ENCODE results near the gene GTF2A2. TPM values are rescaled to one million over a fixed set of nuclear protein-coding genes. Genes with fewer than 3 reads are reported as not detected.

GTF2A2 gene
- total and polyA plus RNA-seq, 7 donors: 33.7 to 98.0 (median 48.2) TPM

DNA sequence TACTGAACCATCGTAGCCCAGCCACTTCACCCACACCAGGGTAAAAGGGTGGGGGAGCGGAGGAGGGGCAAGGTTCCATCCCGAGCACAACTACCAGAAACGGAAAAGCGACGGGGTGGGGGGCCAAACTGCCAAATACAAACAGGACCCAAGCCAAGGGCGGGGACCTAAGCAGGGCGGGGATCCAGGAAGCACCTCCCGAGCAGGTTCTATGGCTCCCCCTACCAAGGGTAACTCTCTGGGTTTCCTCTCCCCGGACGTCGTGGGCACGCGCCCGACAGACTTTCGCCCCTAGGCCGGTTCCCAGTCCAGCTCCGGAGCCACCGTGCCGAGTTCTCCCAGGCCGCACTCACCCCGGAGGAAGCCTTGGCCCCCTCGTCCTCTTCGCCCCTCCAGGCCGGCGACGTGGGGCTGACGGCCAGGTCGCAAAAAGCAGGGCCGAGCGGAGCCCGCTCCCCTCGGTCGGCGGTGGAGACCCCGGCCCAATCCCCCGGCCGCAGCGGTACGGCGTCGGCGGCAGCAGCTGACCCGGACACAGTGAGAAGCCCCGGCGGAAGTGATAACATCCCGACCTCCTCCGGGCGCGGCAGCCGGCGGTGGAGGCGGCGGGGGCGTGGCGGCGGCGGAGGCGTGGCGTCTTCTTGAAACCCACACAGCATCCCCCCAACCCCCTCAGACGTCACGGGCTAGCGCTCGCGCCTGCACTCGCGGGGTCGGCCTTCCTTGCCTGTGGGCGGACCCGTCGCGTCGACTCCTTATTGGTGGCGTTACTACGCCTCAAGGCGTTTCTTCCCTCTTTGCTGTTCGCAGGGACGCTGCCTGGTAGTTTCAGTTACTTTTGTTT is 31.7 kb upstream of the GTF2A2 start, which contains the start of gene BNIP2:
BNIP2 (minus strand) TSS at position 539 of the 844 bp plus-strand sequence. CDS start 6,863 bp downstream, outside the sequence.
- H3K9me3 ChIP-seq: no peaks in the 10 kb centered on the region
- peak within 1 kb of the TSS; percentile 94 to 98 (median 96) for H3K4me3 ChIP-seq
- H3K4me1 ChIP-seq: peaks cover 0 to 47% (median 31%) of the 10 kb centered on the region in 4 donors
- H3K27ac ChIP-seq: peak within 1 kb of the TSS; percentile 96 to 99 (median 98)
- DNase-seq: peak; percentile 100
- peaks cover 0 to under 1% (median 0%) of the 10 kb centered on the region in 4 donors for H3K36me3 ChIP-seq
- H3K27me3 ChIP-seq: no peaks in the 10 kb centered on the region
- TF ChIP-seq, protein P1, sequence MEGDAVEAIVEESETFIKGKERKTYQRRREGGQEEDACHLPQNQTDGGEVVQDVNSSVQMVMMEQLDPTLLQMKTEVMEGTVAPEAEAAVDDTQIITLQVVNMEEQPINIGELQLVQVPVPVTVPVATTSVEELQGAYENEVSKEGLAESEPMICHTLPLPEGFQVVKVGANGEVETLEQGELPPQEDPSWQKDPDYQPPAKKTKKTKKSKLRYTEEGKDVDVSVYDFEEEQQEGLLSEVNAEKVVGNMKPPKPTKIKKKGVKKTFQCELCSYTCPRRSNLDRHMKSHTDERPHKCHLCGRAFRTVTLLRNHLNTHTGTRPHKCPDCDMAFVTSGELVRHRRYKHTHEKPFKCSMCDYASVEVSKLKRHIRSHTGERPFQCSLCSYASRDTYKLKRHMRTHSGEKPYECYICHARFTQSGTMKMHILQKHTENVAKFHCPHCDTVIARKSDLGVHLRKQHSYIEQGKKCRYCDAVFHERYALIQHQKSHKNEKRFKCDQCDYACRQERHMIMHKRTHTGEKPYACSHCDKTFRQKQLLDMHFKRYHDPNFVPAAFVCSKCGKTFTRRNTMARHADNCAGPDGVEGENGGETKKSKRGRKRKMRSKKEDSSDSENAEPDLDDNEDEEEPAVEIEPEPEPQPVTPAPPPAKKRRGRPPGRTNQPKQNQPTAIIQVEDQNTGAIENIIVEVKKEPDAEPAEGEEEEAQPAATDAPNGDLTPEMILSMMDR (IDR thresholded peaks at IDR 0.05): no peak
- peak in 1 of 4 donors; percentile 43 for TF ChIP-seq EP300 (IDR thresholded peaks at IDR 0.05)
- TF ChIP-seq POLR2A (IDR thresholded peaks at IDR 0.05): peak; percentile 77 to 83
- TF ChIP-seq POLR2AphosphoS5 (IDR thresholded peaks at IDR 0.05): peak; percentile 88 to 99 (median 98)
- intact Hi-C loops (cut with DNase I): loop anchor here (1.0 kb wide), 1 partner anchor 32 kb away; the partner anchor contains the start of gene GTF2A2
- WGBS, 2 donors: 0% methylated on average over 78 of the region's 78 CpGs

DNA sequence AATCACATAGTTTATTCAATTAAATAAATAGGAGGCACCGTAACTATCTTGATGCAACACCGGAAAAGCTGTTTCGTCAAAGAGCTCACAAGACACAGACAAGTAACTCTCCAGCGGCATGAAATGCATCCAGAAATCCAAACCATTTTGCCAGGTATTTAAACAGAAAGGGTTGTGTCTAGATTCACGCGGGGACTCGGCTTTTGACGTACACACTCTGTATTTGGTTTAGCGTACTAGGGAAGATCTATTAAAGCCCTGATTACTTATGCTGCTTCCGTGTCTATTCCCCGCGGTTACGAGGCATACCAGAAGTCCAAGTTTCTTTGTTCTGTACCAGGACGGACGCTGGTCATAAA is 31.1 kb upstream of the GTF2A2 start:
- intact Hi-C loops (cut with DNase I): no loop called here
- Histone ChIP-seq H3K27me3 (no peaks in the 10 kb centered on the region), H3K4me1 (peaks cover 0 to 47% (median 31%) of the 10 kb centered on the region in 4 donors), H3K4me3 (peak overlapping the region; percentile 94 to 98 (median 96)), H3K27ac (peak overlapping the region; percentile 96 to 99 (median 98)), H3K9me3 (no peaks in the 10 kb centered on the region), H3K36me3 (peaks cover 0 to 6% (median 0%) of the 10 kb centered on the region in 4 donors)
- DNase-seq: peak; percentile 55
- TF ChIP-seq POLR2A (IDR thresholded peaks at IDR 0.05) (no peak), EP300 (IDR thresholded peaks at IDR 0.05) (no peak), POLR2AphosphoS5 (IDR thresholded peaks at IDR 0.05) (peak; percentile 17 to 48 (median 38))
- TF ChIP-seq, protein P1 (IDR thresholded peaks at IDR 0.05): no peak
- WGBS, 2 donors: 0% methylated on average over 15 of the region's 15 CpGs

DNA sequence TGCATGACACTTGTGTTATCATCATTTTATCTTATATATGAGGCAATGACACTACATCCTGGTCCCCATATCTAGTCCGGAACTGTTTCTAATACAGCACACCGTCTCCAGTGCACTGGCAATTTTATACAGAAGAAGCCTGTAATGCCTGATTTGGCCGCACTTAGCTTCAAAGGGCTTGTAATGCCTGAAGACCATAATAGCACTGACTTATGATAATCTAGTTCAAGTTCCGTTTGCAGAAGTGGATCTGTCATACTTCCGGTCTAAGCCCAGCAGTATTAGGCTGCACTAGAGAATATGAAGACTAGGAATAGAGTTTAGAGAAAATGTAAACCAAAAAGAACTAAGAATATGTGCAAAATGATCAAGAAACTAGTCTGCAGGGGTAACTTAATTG is 30.5 kb upstream of the GTF2A2 start:
- no peak for DNase-seq
- Histone ChIP-seq H3K4me1 (peaks cover 0 to 47% (median 31%) of the 10 kb centered on the region in 4 donors), H3K27me3 (no peaks in the 10 kb centered on the region), H3K4me3 (peak overlapping the region; percentile 94 to 98 (median 96)), H3K27ac (peak overlapping the region; percentile 96 to 99 (median 98)), H3K9me3 (no peaks in the 10 kb centered on the region), H3K36me3 (peaks cover 0 to 6% (median 0%) of the 10 kb centered on the region in 4 donors)
- intact Hi-C loops (cut with DNase I): no loop called here
- WGBS, 2 donors: 7 to 12% methylated on average over 5 of the region's 5 CpGs
- TF ChIP-seq, protein P1 (IDR thresholded peaks at IDR 0.05): no peak
- TF ChIP-seq EP300 (IDR thresholded peaks at IDR 0.05) (no peak), POLR2A (IDR thresholded peaks at IDR 0.05) (no peak)

DNA sequence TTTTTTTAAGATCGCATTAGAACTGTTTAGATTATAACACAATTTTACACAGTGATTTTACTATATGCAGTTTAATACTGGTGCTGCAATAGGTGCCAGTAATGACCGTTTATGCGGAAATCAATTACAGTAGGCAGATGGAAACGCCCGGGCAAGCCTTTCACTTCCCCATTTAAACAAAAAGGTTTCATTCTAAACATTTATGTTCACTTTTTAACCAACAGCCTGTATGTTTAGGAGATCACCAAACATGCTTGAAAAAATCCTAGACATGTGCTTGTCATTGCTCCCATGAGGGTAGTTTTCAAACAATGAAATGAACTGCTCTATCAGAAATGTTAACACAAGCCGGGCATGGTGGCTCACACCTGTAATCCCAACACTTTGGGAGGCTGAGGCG is 29.1 kb upstream of the GTF2A2 start:
- Histone ChIP-seq H3K4me3 (no peak overlapping the region), H3K27ac (peak overlapping the region in 3 of 4 donors; percentile 54 to 99 (median 98)), H3K27me3 (no peaks in the 10 kb centered on the region), H3K4me1 (peaks cover 0 to 47% (median 31%) of the 10 kb centered on the region in 4 donors), H3K9me3 (no peaks in the 10 kb centered on the region), H3K36me3 (peaks cover 0 to 16% (median 4%) of the 10 kb centered on the region in 4 donors)
- WGBS, 2 donors: 43 to 48% methylated on average over 7 of the region's 7 CpGs
- intact Hi-C loops (cut with DNase I): no loop called here
- DNase-seq: no peak
- TF ChIP-seq POLR2A (IDR thresholded peaks at IDR 0.05): no peak
- TF ChIP-seq EP300 (IDR thresholded peaks at IDR 0.05): no peak
- TF ChIP-seq, protein P1 (IDR thresholded peaks at IDR 0.05): no peak
- no peak for TF ChIP-seq POLR2AphosphoS5 (IDR thresholded peaks at IDR 0.05)

Measured in sigmoid colon (tissue), 7 donors.